ENCODE measurements around the gene CCDC68. TPM values are rescaled to one million over a fixed set of nuclear protein-coding genes. Genes with fewer than 3 reads are reported as not detected.

Gene CCDC68
- total RNA-seq, 2 experiments from 2014 or later: not detected

GRCh38 chr18:54881229-54881768, 78.0 kb downstream of the CCDC68 start:
- no peak for DNase-seq
- H3K27ac Mint-ChIP-seq: no peak overlapping the region
- H3K27me3 Mint-ChIP-seq: peaks cover 1% of the 10 kb centered on the region
- no peak for TF ChIP-seq CTCF (IDR thresholded peaks at IDR 0.05)
- H3K4me3 Mint-ChIP-seq: no peak overlapping the region
- ATAC-seq: no peak
- intact Hi-C loops (cut with micrococcal nuclease): no loop called here
- H3K4me1 Mint-ChIP-seq (ENCODE audit: low read depth): no peaks in the 10 kb centered on the region
- H3K9me3 Mint-ChIP-seq: no peaks in the 10 kb centered on the region
- ChIA-PET CTCF (no interaction called here), POLR2A (no interaction called here)
- H3K36me3 Mint-ChIP-seq (ENCODE audit: low read depth): no peaks in the 10 kb centered on the region

- intact Hi-C loops (cut with micrococcal nuclease): no loop called here
- Mint-ChIP-seq H3K36me3 (ENCODE audit: low read depth) (no peaks in the 10 kb centered on the region), H3K27me3 (peaks cover 1% of the 10 kb centered on the region), H3K27ac (no peak overlapping the region), H3K9me3 (no peaks in the 10 kb centered on the region), H3K4me1 (ENCODE audit: low read depth) (no peaks in the 10 kb centered on the region), H3K4me3 (no peak overlapping the region)
- ATAC-seq (no peak), DNase-seq (no peak)
- ChIA-PET POLR2A (no interaction called here), CTCF (no interaction called here)
- no peak for TF ChIP-seq CTCF (IDR thresholded peaks at IDR 0.05)
These were observed 78.7 kb downstream of the CCDC68 start for GRCh38 chr18:54880395-54881105.

GRCh38 chr18:54879691-54880090, 79.6 kb downstream of the CCDC68 start:
- H3K27ac Mint-ChIP-seq: no peak overlapping the region
- TF ChIP-seq CTCF (IDR thresholded peaks at IDR 0.05): no peak
- DNase-seq (no peak), ATAC-seq (no peak)
- ChIA-PET CTCF (no interaction called here), POLR2A (no interaction called here)
- H3K27me3 Mint-ChIP-seq: peaks cover 1% of the 10 kb centered on the region
- H3K4me3 Mint-ChIP-seq: no peak overlapping the region
- no peaks in the 10 kb centered on the region for H3K36me3 Mint-ChIP-seq (ENCODE audit: low read depth)
- no peaks in the 10 kb centered on the region for H3K4me1 Mint-ChIP-seq (ENCODE audit: low read depth)
- intact Hi-C loops (cut with micrococcal nuclease): no loop called here
- H3K9me3 Mint-ChIP-seq: no peaks in the 10 kb centered on the region

GRCh38 chr18:54878659-54879358, 80.5 kb downstream of the CCDC68 start:
- Mint-ChIP-seq H3K4me3 (no peak overlapping the region), H3K27ac (no peak overlapping the region), H3K4me1 (ENCODE audit: low read depth) (no peaks in the 10 kb centered on the region), H3K36me3 (ENCODE audit: low read depth) (no peaks in the 10 kb centered on the region), H3K9me3 (no peaks in the 10 kb centered on the region), H3K27me3 (peaks cover 1% of the 10 kb centered on the region)
- DNase-seq: no peak
- ChIA-PET CTCF (no interaction called here), POLR2A (no interaction called here)
- no peak for TF ChIP-seq CTCF (IDR thresholded peaks at IDR 0.05)
- ATAC-seq: no peak
- intact Hi-C loops (cut with micrococcal nuclease): no loop called here

GRCh38 chr18:54878159-54878622, 81.1 kb downstream of the CCDC68 start:
- CTCF ChIA-PET: no interaction called here
- TF ChIP-seq CTCF (IDR thresholded peaks at IDR 0.05): no peak
- Mint-ChIP-seq H3K27me3 (peaks cover 1% of the 10 kb centered on the region), H3K9me3 (no peaks in the 10 kb centered on the region), H3K4me1 (ENCODE audit: low read depth) (no peaks in the 10 kb centered on the region), H3K27ac (no peak overlapping the region), H3K36me3 (ENCODE audit: low read depth) (no peaks in the 10 kb centered on the region), H3K4me3 (no peak overlapping the region)
- POLR2A ChIA-PET: no interaction called here
- DNase-seq (no peak), ATAC-seq (no peak)
- intact Hi-C loops (cut with micrococcal nuclease): no loop called here
